GM19372 (cell line): ENCODE measurements around the gene PDCD10.

ENCODE experiments used
- ATAC-seq: cut with Tn5 transposase; IDR thresholded peaks from one replicate; pipeline ENCODE4 v1.9.1; 2021; ENCODE audit warnings: mild to moderate bottlenecking, low read depth, moderate library complexity; ENCODE audit not compliant: unreplicated experiment

PDCD10 gene

DNA sequence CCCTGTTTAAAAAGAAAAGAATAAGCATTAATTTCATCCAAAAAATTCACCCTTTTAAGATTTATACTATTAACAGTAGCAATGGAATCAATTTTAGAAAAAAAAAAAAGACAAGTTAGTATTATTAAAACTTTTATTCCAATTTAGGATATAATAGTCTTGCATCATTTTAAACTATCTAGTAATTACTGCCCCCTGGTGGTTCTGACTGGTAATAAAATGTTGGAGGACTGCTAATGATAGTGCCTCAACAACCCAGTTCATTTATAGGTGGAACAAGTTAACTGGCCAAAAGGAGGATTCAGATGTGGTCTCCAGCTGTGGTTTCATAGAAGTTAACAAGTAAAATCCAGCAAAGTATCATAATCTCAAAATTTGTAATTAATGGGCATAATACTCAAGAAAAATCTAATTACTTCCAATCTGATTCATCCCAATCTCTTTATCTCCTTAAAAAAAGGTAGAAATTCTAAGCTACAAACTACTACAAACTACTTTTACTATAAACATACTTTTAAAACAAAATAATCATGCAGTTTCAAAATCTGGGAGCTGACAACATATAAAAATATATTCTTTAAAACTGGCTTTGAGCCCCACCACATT lies 50.2 kb downstream of the PDCD10 start:
- ATAC-seq, result peak; percentile 84

GRCh38 chr3:167679526-167679925 lies 55.2 kb downstream of the PDCD10 start:
- no peak for ATAC-seq

GRCh38 chr3:167675848-167676247 lies 58.8 kb downstream of the PDCD10 start:
- ATAC-seq, result no peak

DNA sequence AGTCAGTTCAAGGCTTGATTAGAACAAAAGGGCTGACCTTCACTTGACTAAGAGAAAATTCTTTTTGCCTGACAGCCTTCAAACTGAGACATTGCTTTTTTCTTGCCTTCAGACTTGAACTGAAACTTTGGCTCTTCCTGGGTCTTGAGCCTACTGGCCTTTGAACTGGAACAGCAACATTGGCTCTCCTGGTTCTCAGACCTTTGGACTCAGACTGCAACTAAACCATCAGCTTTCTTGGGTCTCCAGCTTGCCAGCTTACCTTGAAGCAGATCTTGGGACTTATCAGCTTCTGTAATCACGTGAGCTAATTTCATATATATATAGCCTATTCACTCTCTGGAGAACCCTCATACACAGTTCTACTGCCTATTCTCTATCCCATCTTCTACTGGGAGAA lies 61.5 kb downstream of the PDCD10 start:
- ATAC-seq, result no peak

- ATAC-seq, result no peak
These were observed 62.7 kb downstream of the PDCD10 start for GRCh38 chr3:167671878-167672427.

DNA sequence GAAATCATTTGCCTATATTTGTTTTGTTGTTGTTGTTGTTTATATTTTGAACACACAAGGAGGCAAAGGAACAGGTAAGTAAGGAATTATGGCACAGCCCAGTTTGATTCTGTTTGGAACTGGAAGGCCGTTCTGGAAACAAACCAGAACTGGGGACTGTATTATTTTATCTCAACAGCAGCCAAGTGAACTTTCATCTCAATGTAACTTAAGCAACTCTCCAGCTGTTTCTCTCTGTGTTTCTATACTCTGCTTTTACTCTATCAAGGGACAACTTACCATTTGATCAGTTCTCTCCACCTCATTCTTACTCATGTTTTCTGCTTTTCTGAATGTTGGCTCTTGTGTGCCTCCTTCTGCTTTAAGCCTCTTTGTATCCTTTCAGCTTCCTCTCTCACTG lies 65.0 kb downstream of the PDCD10 start:
- no peak for ATAC-seq

DNA sequence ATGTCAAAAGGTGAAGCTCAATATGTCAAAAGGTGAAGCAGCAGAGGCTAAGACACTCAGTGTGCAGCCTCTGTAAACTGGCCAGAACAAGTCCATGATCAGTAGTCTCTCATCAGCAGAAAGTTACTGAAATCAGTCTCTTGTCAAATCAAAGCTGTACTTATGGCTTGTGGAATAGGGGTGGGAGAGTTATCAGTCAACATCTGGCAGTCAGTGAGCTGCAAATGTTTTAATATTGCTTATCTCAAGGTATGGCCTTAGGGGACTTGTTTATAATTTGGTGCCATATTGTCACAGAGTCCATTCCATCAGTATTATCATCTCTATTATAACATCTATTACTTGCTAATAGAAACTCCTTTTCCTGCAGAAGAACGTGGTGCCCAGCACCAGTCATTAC lies 66.0 kb downstream of the PDCD10 start:
- ATAC-seq, result no peak

GRCh38 chr3:167666563-167666962 lies 68.1 kb downstream of the PDCD10 start:
- ATAC-seq, result no peak

DNA sequence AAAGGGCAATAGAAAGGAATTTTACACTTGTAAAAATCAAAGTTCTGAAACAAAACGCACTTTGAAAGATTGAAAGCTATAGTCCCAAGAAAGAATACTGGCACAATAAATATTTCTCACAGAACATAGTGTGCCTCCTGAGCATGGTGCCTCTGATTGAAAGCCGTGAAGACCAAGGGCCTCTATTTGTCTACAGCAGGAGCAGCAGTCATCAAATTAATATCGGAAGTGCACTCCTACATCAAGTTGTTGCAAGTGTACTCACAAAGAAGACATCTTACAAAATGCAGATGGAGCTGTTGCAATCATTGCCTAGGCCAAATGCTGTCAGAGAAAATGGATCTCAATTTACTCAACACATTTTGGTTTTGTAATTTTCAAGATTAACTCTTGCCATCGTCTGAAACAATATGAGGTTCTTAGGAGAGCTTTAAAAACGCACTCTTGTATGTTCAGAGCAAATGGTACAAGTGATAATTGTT lies 71.7 kb downstream of the PDCD10 start:
- ATAC-seq, result no peak

- ATAC-seq, result no peak
These were observed 76.9 kb downstream of the PDCD10 start for GRCh38 chr3:167657684-167658225.

DNA sequence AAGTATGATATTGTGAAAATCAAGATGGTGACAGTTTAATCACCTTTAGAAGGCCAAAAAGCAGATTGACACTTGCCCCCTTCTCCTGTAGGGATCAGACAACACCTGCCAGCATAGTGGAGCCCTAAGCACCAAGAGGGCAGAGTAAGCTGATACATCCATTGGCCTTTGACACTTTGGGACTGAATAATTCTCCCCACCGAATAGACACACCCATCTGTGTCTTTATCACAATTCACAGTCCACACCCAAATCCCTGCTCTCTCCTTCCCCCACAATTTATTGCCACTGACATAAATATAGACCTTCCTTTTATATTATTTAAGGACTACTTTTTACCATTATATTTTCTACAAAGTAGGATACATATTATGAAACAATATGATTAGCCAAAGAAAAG lies 77.9 kb downstream of the PDCD10 start:
- ATAC-seq, result no peak

DNA sequence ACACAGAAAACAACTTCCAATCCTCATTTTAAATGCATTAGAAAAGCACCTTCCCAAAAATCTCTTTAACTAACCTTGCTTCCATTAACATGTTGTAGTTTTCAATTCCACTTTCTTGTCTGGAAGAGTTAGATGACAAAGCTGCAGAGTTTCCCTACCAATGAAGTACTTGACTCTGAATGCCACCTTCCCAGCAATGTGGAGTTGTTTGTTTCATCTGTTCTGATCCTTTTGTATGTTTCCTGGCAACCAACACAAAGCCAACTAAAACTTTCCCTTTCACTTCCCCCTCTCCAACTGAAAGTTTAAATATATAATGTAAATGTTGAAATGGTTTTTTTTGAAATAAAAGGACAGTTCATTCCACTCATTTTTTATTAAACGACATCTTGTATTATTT lies 80.9 kb downstream of the PDCD10 start, which contains the start of gene WDR49:
Gene WDR49, minus strand, starts transcription at position 183 of the 400 bp plus-strand sequence. CDS start 517 bp downstream, outside the sequence.
- no peak for ATAC-seq

GRCh38 chr3:167653155-167653554 lies 81.5 kb downstream of the PDCD10 start:
- no peak for ATAC-seq

- no peak for ATAC-seq
These were observed 82.9 kb downstream of the PDCD10 start for GRCh38 chr3:167651826-167652225.

DNA sequence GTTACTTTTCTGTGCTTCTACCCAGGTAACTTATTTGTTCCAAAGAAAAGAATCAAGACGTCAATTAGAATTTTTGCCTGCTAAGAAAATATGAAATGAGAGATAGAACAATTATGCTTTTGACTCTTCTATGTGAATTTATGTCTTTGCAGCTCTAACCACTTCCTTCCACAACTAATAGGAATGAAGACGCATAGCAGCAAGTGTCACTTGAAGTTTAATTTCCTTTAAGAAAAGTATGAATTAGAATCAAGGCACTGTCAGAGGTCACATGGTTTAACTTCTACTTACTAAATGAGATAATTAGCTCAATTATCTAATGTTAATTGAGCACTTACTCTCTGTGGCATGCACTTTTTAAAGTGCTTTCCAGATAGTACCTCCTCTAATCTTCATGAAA lies 84.2 kb downstream of the PDCD10 start:
- no peak for ATAC-seq

DNA sequence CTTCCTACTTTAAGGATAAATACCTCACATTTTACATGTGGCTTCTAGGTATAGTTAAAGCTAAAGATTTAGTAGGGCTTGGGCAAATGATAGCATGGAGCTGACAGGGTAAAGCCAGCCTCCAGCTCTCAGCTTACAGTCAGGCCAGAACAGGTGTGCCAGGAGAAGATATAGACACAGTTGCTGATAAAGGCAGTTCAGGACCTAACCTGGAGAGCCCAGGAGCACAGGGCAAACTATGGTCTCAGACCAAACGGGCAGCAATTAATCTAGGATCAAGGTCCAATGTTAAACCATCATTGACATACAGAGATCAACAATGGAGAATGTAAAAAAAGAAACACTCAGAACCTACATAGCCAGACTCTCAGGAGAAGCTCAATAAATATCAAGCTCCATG lies 84.9 kb downstream of the PDCD10 start:
- ATAC-seq, result no peak

- no peak for ATAC-seq
These were observed 90.1 kb downstream of the PDCD10 start for GRCh38 chr3:167644611-167645010.
